ENCODE results near the gene ABHD17A. TPM values are rescaled to one million over a fixed set of nuclear protein-coding genes. Genes with fewer than 3 reads are reported as not detected.

ABHD17A gene
- total and polyA plus RNA-seq, 10 donors = 73.4 to 107 (median 83.6) TPM

DNA sequence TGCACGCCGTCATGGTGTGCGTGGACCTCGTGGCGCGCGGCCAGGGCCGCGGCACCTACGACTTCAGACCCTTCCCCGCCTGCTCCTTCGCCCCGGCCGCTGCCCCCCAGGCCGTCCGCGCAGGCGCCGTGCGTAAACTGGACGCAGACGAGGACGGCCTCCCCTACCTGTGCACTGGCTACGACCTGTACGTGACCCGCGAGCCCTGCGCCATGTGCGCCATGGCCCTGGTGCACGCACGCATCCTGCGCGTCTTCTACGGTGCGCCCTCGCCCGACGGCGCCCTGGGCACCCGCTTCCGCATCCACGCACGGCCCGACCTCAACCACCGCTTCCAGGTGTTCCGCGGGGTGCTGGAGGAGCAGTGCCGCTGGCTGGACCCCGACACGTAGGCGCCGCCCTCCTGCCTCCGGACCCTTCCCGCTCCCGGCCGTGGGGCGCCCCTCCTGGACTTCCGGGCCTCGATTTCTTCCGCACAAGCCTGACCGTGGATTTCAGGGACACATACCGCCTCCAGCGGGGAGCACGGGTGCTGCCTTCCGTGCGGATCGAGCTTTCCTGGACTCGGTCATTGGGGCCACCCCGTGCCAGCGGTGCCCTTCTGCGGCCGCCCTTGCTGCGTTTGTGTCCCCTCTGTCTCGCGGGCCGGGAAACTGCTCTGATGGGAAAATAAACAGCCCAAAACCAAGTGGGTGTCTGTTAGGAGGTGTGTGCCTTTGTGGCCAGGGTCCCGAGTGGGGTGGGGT lies 27.6 kb upstream of the ABHD17A start:
- Histone ChIP-seq H3K4me3 (no peak overlapping the region), H3K27ac (no peak overlapping the region), H3K4me1 (peaks cover 12 to 57% (median 24%) of the 10 kb centered on the region in 6 donors), H3K9me3 (no peaks in the 10 kb centered on the region), H3K36me3 (peaks cover 0 to 83% (median 36%) of the 10 kb centered on the region in 6 donors), H3K27me3 (replicated peaks in 1 of 7) (no peaks in the 10 kb centered on the region)
- WGBS, 5 donors = 96 to 98% (median 98%) methylated on average over 65 to 77 of the region's 77 CpGs
- TF ChIP-seq, protein P1, sequence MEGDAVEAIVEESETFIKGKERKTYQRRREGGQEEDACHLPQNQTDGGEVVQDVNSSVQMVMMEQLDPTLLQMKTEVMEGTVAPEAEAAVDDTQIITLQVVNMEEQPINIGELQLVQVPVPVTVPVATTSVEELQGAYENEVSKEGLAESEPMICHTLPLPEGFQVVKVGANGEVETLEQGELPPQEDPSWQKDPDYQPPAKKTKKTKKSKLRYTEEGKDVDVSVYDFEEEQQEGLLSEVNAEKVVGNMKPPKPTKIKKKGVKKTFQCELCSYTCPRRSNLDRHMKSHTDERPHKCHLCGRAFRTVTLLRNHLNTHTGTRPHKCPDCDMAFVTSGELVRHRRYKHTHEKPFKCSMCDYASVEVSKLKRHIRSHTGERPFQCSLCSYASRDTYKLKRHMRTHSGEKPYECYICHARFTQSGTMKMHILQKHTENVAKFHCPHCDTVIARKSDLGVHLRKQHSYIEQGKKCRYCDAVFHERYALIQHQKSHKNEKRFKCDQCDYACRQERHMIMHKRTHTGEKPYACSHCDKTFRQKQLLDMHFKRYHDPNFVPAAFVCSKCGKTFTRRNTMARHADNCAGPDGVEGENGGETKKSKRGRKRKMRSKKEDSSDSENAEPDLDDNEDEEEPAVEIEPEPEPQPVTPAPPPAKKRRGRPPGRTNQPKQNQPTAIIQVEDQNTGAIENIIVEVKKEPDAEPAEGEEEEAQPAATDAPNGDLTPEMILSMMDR (IDR thresholded peaks at IDR 0.05 in 8 of 11, conservative IDR thresholded peaks at IDR 0.05 in 3 of 11) = no peak
- TF ChIP-seq POLR2AphosphoS5 (IDR thresholded peaks at IDR 0.05) (peak in 2 of 3 donors; percentile 11 to 14), POLR2A (IDR thresholded peaks at IDR 0.05) (no peak)
- intact Hi-C loops (cut with DNase I; ENCODE audit: low total_unique reads) = no loop called here
- DNase-seq = no peak

DNA sequence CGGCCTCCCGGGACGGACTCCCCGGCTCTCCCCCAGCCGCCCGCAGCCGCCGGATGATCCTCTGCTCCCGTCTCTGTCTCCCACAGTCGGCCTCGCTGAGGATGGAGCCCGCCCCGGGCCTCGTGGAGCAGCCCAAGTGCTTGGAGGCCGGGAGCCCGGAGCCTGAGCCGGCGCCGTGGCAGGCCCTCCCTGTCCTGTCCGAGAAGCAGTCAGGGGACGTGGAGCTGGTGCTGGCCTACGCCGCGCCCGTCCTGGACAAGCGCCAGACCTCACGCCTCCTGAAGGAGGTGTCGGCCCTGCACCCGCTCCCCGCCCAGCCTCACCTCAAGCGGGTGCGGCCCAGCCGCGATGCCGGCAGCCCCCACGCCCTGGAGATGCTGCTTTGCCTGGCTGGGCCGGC lies 26.7 kb upstream of the ABHD17A start:
- WGBS, 5 donors = 92 to 98% (median 95%) methylated on average over 7 to 37 of the region's 37 CpGs
- Histone ChIP-seq H3K36me3 (peaks cover 0 to 83% (median 31%) of the 10 kb centered on the region in 6 donors), H3K4me3 (no peak overlapping the region), H3K27ac (no peak overlapping the region), H3K9me3 (no peaks in the 10 kb centered on the region), H3K27me3 (replicated peaks in 1 of 7) (no peaks in the 10 kb centered on the region), H3K4me1 (peaks cover 15 to 63% (median 33%) of the 10 kb centered on the region in 6 donors)
- intact Hi-C loops (cut with DNase I; ENCODE audit: low total_unique reads) = no loop called here
- DNase-seq = no peak
- peak in 1 of 3 donors; percentile 35 for TF ChIP-seq POLR2AphosphoS5 (IDR thresholded peaks at IDR 0.05)
- TF ChIP-seq, protein P1 (IDR thresholded peaks at IDR 0.05 in 8 of 11, conservative IDR thresholded peaks at IDR 0.05 in 3 of 11) = no peak

DNA sequence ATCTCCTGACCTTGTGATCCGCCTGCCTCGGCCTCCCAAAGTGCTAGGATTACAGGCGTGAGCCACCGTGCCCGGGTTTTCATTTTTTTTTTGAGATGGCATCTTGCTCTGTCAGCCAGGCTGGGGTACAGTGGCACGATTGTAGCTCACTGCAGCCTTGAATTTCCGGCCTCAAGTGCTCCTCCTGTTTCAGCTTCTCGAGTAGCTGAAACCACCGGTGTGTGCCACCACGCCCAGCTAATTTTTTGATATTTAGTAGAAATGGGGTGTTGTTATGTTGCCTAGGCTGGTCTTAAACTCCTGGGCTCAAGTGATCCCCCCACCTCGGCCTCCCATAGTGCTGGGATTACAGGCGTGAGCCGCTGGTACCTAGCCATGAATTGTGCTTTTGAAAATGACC lies 25.8 kb upstream of the ABHD17A start:
- H3K4me1 ChIP-seq = peaks cover 15 to 66% (median 42%) of the 10 kb centered on the region in 6 donors
- no peaks in the 10 kb centered on the region for H3K9me3 ChIP-seq
- no peak overlapping the region for H3K27ac ChIP-seq
- H3K36me3 ChIP-seq = peaks cover 0 to 79% (median 31%) of the 10 kb centered on the region in 6 donors
- intact Hi-C loops (cut with DNase I; ENCODE audit: low total_unique reads) = no loop called here
- TF ChIP-seq, protein P1 (IDR thresholded peaks at IDR 0.05 in 8 of 11, conservative IDR thresholded peaks at IDR 0.05 in 3 of 11) = no peak
- TF ChIP-seq POLR2A (IDR thresholded peaks at IDR 0.05) = no peak
- TF ChIP-seq POLR2AphosphoS5 (IDR thresholded peaks at IDR 0.05) = no peak
- H3K27me3 ChIP-seq (replicated peaks in 1 of 7) = no peaks in the 10 kb centered on the region
- 75 to 90% (median 86%) methylated on average over 13 of the region's 13 CpGs for WGBS, 5 donors
- no peak for DNase-seq
- no peak overlapping the region for H3K4me3 ChIP-seq

DNA sequence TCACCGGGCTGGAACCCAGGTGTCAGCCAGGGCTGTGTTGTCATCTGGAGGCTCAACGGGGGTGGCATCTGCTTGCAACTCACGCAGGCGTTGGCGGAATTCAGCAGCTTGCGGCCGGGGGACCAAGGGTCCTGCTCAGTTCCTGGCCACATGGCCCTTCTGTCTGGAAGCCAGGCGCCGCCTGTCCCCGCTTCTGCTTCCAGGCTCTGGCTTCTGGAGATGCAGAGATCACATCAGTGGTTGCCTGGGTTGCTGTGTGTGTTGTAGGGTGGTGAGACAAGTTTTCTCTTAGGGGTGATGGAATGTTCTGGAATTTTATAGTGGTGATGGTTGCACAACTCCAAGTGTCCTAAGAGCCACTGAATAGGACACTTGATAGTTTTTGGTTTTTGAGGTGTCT lies 24.9 kb upstream of the ABHD17A start:
- Histone ChIP-seq H3K27me3 (replicated peaks in 1 of 7) (no peaks in the 10 kb centered on the region), H3K27ac (peak overlapping the region in 1 of 8 donors; percentile 35)
- intact Hi-C loops (cut with DNase I; ENCODE audit: low total_unique reads) = no loop called here

More for the DNA sequence above, 24.9 kb upstream of the ABHD17A start:
- H3K9me3 ChIP-seq = no peaks in the 10 kb centered on the region
- peaks cover 15 to 72% (median 48%) of the 10 kb centered on the region in 6 donors for H3K4me1 ChIP-seq
- H3K4me3 ChIP-seq = no peak overlapping the region
- TF ChIP-seq POLR2A (IDR thresholded peaks at IDR 0.05) (no peak), POLR2AphosphoS5 (IDR thresholded peaks at IDR 0.05) (no peak)
- TF ChIP-seq, protein P1 (IDR thresholded peaks at IDR 0.05 in 8 of 11, conservative IDR thresholded peaks at IDR 0.05 in 3 of 11) = no peak
- peaks cover 0 to 73% (median 29%) of the 10 kb centered on the region in 6 donors for H3K36me3 ChIP-seq
- no peak for DNase-seq
- WGBS, 5 donors = 86 to 93% (median 89%) methylated on average over 3 to 10 of the region's 10 CpGs

All from spleen (tissue), 11 donors.